ENCODE data around the gene IRF2BP2. TPM values are rescaled to one million over a fixed set of nuclear protein-coding genes. Genes with fewer than 3 reads are reported as not detected.

Gene IRF2BP2
- total RNA-seq, 8 experiments from 2014 or later = 35.9 to 109 (median 82.0) TPM

- WGBS, 10 experiments = 0 to 2% (median 0%) methylated on average over 1 to 19 of the region's 121 CpGs; no CpG with 5 or more reads in 7 of the 10 experiments
- in situ Hi-C loops (cut with MboI; ENCODE audit: low pct_unique_long_range_greater_than_20kb in 2 of 9, low sequenced_read_pairs in 9 of 9, unreplicated experiment in 9 of 9) = loop anchor here (5.0 to 25.0 kb wide), 8 partner anchors 103 to 478 kb away; no protein-coding TSS in a partner anchor
- H3K4me1 ChIP-seq (replicated peaks in 1 of 2) = peaks cover 23 to 25% of the 10 kb centered on the region in 2 donors
- H3K27ac ChIP-seq = peak overlapping the region; percentile 97 to 98
- no peak for ATAC-seq (replicated peaks in 6 of 8)
- H3K4me3 ChIP-seq = peak overlapping the region; percentile 50 to 72 (median 61)
These were observed 877 bp downstream of the IRF2BP2 start for GRCh38 chr1:234608911-234609690.

GRCh38 chr1:234608025-234608910, 1.7 kb downstream of the IRF2BP2 start:
- Histone ChIP-seq H3K27ac (peak overlapping the region; percentile 97 to 98), H3K4me1 (replicated peaks in 1 of 2) (peaks cover 14 to 19% of the 10 kb centered on the region in 2 donors), H3K4me3 (peak overlapping the region; percentile 50 to 72 (median 61))
- peak in 4 of 8 experiments; percentile 5 to 12 (median 8) for ATAC-seq (replicated peaks in 6 of 8)
- WGBS, 10 experiments = 0 to 17% (median 5%) methylated on average over 1 to 22 of the region's 68 CpGs; no CpG with 5 or more reads in 3 of the 10 experiments
- in situ Hi-C loops (cut with MboI; ENCODE audit: low pct_unique_long_range_greater_than_20kb in 2 of 9, low sequenced_read_pairs in 9 of 9, unreplicated experiment in 9 of 9) = loop anchor here (5.0 to 25.0 kb wide), 8 partner anchors 103 to 479 kb away; no protein-coding TSS in a partner anchor

GRCh38 chr1:234607109-234608024, 2.6 kb downstream of the IRF2BP2 start:
- WGBS, 10 experiments = 0 to 30% (median 4%) methylated on average over 2 to 17 of the region's 22 CpGs
- ATAC-seq (replicated peaks in 6 of 8) = no peak
- H3K27ac ChIP-seq = peak overlapping the region; percentile 97 to 98
- in situ Hi-C loops (cut with MboI; ENCODE audit: low pct_unique_long_range_greater_than_20kb in 2 of 9, low sequenced_read_pairs in 9 of 9, unreplicated experiment in 9 of 9) = loop anchor here (5.0 to 25.0 kb wide), 8 partner anchors 103 to 480 kb away; no protein-coding TSS in a partner anchor
- peak overlapping the region; percentile 50 to 72 (median 61) for H3K4me3 ChIP-seq
- H3K4me1 ChIP-seq (replicated peaks in 1 of 2) = peaks cover 11 to 23% of the 10 kb centered on the region in 2 donors

GRCh38 chr1:234606784-234607108, 3.2 kb downstream of the IRF2BP2 start:
- H3K4me3 ChIP-seq = peak overlapping the region; percentile 50 to 72 (median 61)
- peaks cover 12 to 23% of the 10 kb centered on the region in 2 donors for H3K4me1 ChIP-seq (replicated peaks in 1 of 2)
- peak overlapping the region; percentile 97 to 98 for H3K27ac ChIP-seq
- 0 to 13% (median 2%) methylated on average over 1 to 4 of the region's 4 CpGs; no CpG with 5 or more reads in 1 of the 10 experiments for WGBS, 10 experiments
- ATAC-seq (replicated peaks in 6 of 8) = no peak
- in situ Hi-C loops (cut with MboI; ENCODE audit: low pct_unique_long_range_greater_than_20kb in 2 of 9, low sequenced_read_pairs in 9 of 9, unreplicated experiment in 9 of 9) = loop anchor here (5.0 to 25.0 kb wide), 8 partner anchors 102 to 481 kb away; no protein-coding TSS in a partner anchor

GRCh38 chr1:234605983-234606783, 3.8 kb downstream of the IRF2BP2 start:
- Histone ChIP-seq H3K4me3 (peak overlapping the region; percentile 50 to 72 (median 61)), H3K27ac (peak overlapping the region; percentile 97 to 98), H3K4me1 (replicated peaks in 1 of 2) (peaks cover 15 to 23% of the 10 kb centered on the region in 2 donors)
- in situ Hi-C loops (cut with MboI; ENCODE audit: low pct_unique_long_range_greater_than_20kb in 2 of 9, low sequenced_read_pairs in 9 of 9, unreplicated experiment in 9 of 9) = loop anchor here (5.0 to 25.0 kb wide), 8 partner anchors 101 to 481 kb away; no protein-coding TSS in a partner anchor
- WGBS, 10 experiments = 0 to 40% (median 14%) methylated on average over 1 to 9 of the region's 9 CpGs; no CpG with 5 or more reads in 1 of the 10 experiments
- no peak for ATAC-seq (replicated peaks in 6 of 8)

GRCh38 chr1:234605399-234605982, 4.5 kb downstream of the IRF2BP2 start:
- Histone ChIP-seq H3K27ac (peak overlapping the region; percentile 97 to 98), H3K4me3 (peak overlapping the region; percentile 50 to 72 (median 61)), H3K4me1 (replicated peaks in 1 of 2) (peaks cover 22 to 30% of the 10 kb centered on the region in 2 donors)
- ATAC-seq (replicated peaks in 6 of 8) = no peak
- in situ Hi-C loops (cut with MboI; ENCODE audit: low pct_unique_long_range_greater_than_20kb in 2 of 9, low sequenced_read_pairs in 9 of 9, unreplicated experiment in 9 of 9) = loop anchor here (5.0 to 25.0 kb wide), 8 partner anchors 101 to 482 kb away; no protein-coding TSS in a partner anchor
- 0 to 51% (median 13%) methylated on average over 2 to 3 of the region's 3 CpGs for WGBS, 10 experiments

GRCh38 chr1:234604495-234605398, 5.2 kb downstream of the IRF2BP2 start:
- Histone ChIP-seq H3K4me1 (replicated peaks in 1 of 2) (peaks cover 23 to 33% of the 10 kb centered on the region in 2 donors), H3K4me3 (peak overlapping the region; percentile 50 to 72 (median 61)), H3K27ac (peak overlapping the region; percentile 20 to 58)
- ATAC-seq (replicated peaks in 6 of 8) = peak in 1 of 8 experiments; percentile 6
- in situ Hi-C loops (cut with MboI; ENCODE audit: low pct_unique_long_range_greater_than_20kb in 2 of 9, low sequenced_read_pairs in 9 of 9, unreplicated experiment in 9 of 9) = loop anchor here (5.0 to 25.0 kb wide), 8 partner anchors 100 to 483 kb away; no protein-coding TSS in a partner anchor
- WGBS, 10 experiments = 0 to 20% (median 3%) methylated on average over 1 to 6 of the region's 6 CpGs; no CpG with 5 or more reads in 1 of the 10 experiments

- peak overlapping the region; percentile 64 to 79 for H3K27ac ChIP-seq
- peak overlapping the region; percentile 50 to 72 (median 61) for H3K4me3 ChIP-seq
- ATAC-seq (replicated peaks in 6 of 8) = no peak
- in situ Hi-C loops (cut with MboI; ENCODE audit: low pct_unique_long_range_greater_than_20kb in 2 of 9, low sequenced_read_pairs in 9 of 9, unreplicated experiment in 9 of 9) = loop anchor here (10.0 to 25.0 kb wide), 7 partner anchors 99 to 484 kb away; no protein-coding TSS in a partner anchor
- WGBS, 10 experiments = 0 to 26% (median 3%) methylated on average over 3 to 6 of the region's 6 CpGs
- peaks cover 29 to 41% of the 10 kb centered on the region in 2 donors for H3K4me1 ChIP-seq (replicated peaks in 1 of 2)
These were observed 6.5 kb downstream of the IRF2BP2 start for GRCh38 chr1:234603221-234604204.

All from motor neuron (in vitro differentiated cells).